Measurements from ENCODE around the gene ATP5ME.

GRCh38 chr4:654871-655463, 19.1 kb downstream of the ATP5ME start:
- TF ChIP-seq CTCF (IDR thresholded peaks at IDR 0.05) (no peak), POLR2A (IDR thresholded peaks at IDR 0.05) (no peak)
